HT1080 (cell line): ENCODE results near the gene DNAH17. TPM values are rescaled to one million over a fixed set of nuclear protein-coding genes. Genes with fewer than 3 reads are reported as not detected.
A peak's percentile ranks its signal among the peaks of the same experiment; 100 is the strongest.

Experiments
- DNase-seq: peaks from one replicate; pipeline ENCODE4 v3.0.0-alpha.2; 2015; ENCODE audit warnings: low read depth
- total RNA-seq: library from RNA; depleted of rRNA; stranded (reverse); fragments of >200 nt; shearing (Covaris generic); gene quantifications from 2 replicates; pipeline ENCODE4 v1.2.3, GENCODE V29; 2014

Gene DNAH17
- total RNA-seq, 1 experiment from 2014 or later: not detected

- no peak for DNase-seq
Observed at GRCh38 chr17:78433780-78434335, 143.3 kb downstream of the DNAH17 start.

DNA sequence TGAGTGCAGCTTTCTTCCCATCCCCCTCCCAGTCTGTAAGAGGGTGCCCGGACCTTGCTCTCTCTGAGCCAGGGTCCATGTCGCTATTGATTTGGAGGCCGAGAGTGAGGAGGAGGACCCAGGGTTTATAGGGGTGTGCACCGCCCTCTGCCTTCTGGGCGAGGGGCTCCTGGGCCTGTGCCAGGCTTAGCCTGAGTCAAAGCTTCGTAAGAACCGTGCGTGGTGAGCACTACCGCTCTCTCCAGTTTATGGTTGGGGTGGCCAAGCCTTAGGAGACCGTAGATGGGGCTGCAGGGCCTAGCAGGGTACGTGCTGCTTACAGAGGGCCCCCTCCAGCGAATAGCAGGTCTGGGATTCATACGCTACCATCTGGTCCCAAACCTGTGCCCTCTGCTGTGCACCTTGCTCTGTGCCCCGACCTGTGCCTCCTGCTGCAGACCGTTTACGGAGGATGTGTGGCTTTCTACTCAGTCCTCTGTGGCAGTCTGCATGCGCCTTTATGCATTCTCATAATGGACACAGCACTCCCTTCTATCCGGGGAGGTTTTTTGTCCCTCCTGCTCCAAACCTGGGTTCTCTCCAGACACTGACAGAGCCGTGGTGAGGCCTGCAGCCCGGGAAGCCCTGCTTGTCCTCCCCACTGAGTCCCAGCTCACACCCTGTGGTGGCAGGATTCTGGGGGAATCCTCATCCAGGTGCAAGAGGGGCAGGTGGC is 144.0 kb downstream of the DNAH17 start:
- DNase-seq: no peak

GRCh38 chr17:78432226-78433012 is 144.8 kb downstream of the DNAH17 start:
- DNase-seq: no peak

- no peak for DNase-seq
Observed at GRCh38 chr17:78431692-78431958, 145.6 kb downstream of the DNAH17 start.

GRCh38 chr17:78430892-78431691 is 146.1 kb downstream of the DNAH17 start:
- no peak for DNase-seq

- no peak for DNase-seq
Observed at GRCh38 chr17:78429618-78429995, 147.6 kb downstream of the DNAH17 start.

DNA sequence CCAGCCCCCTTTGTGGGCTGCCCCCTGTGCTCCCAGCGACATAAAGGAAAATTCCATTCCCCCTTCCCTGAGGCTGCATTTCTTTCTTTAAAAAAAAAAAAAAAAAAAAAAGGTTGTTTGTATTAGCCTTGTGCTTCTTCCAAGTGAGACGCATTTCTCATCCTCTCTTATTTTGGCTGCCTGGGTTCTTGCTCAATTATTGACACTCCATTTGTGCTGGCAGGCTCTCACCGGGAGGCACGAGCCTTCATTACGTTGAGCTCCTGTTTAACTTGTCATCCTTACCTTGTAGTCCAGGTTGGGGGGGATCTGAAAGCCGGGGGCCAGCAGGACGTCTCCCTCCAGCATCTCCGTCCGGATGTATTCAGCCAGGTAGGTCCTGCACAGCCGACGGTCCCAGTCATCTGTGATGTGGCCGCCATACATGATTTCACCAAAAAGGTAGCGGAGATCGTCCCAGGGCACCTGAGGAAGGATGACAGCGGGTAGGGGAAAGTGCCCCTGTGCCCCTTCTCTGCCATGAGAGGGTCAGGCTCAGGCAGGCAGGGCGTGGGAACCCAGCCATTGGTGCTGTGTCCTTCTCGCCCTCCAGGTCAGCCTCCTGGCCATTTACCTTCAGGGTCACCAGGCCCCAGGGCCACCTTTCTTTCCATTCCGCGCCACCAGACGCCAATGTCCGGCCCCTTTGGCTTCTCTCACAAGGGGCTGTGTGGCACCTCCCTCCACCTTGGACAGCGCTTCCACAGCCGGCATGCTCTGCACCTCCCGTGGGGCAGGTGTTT is 148.2 kb downstream of the DNAH17 start:
- DNase-seq: no peak

DNA sequence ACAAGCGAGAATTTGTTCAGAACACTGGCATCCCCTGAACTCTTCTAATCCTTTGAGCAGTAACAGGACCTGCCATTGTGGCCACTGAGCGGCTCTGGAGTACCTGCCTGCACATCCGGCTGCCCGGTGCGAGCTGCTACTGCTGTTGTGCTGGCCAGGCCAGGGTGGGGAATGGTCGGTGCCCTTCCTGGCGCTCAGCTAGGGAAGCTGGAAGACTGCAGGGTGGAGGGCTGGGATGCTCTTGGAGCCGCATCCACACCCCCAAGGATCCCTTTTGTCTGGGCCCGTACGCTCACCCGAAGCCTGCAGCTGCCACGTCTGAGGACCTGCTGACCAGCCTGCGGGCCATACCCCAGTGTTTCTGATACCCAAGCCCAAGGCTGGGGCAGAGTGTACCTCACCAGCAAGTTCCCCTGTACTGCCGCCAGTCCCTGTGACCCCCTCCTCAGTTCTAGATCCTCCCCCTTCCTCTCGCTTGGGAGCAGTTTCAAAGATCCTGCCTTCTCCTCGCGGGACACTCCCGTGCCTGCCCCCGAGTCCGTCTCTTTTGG is 149.1 kb downstream of the DNAH17 start:
- no peak for DNase-seq

DNA sequence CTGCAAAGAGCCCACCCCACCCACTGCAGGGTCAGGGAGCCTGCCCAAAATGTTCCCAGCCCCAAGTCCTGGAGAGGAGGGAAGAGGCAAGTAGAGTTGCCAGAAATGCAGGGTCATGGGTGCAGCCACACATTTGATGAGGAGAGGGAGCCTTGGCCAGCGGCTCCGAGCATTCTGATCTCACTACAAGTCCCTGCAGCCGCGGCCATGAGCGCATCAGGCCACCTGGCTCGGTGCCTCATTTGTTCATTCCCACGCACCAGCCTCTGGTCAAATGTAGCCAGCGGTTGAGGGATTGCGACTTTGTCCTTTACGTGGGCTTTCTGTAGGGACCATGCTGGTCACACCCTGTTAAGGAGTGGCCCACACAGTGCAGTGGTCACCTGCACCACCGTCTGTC is 150.1 kb downstream of the DNAH17 start:
- DNase-seq: no peak

- DNase-seq: no peak
Observed at GRCh38 chr17:78426293-78426879, 150.8 kb downstream of the DNAH17 start.

- DNase-seq: no peak
Observed at GRCh38 chr17:78425429-78425828, 151.8 kb downstream of the DNAH17 start.

DNA sequence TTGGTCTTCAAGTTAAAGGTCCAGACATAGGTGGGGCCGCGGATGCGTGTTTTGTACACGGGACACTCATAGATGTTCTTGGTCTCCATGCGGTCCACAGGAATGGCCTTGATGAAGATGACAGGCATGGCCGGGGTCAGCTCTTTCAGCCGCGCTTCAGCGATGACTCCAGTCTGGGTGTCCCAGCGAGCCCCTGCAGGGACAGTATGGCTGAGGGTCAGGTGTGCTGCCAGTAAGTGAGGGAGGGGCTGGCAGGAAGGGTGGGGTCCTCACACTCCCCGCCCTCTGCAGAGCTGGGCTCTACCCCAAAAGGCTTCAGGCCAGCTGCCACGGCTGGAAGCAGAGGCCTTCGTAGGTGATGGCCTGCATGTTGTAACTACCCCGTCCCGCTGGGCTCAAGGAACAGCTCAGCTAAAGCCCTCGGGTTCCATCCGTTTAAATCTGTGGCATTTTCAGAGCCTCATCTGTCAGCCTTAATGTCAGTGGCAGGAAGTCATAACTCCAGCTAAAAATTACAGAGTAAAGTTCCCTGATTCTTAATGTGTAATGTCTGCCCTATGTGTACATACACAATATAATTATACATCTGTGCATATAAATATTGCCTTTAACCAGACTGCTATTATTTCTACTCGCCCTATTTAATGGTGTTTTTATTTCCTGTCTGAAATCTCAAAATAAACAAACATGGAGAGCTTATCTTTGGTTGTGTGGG is 153.1 kb downstream of the DNAH17 start:
- DNase-seq: no peak

DNA sequence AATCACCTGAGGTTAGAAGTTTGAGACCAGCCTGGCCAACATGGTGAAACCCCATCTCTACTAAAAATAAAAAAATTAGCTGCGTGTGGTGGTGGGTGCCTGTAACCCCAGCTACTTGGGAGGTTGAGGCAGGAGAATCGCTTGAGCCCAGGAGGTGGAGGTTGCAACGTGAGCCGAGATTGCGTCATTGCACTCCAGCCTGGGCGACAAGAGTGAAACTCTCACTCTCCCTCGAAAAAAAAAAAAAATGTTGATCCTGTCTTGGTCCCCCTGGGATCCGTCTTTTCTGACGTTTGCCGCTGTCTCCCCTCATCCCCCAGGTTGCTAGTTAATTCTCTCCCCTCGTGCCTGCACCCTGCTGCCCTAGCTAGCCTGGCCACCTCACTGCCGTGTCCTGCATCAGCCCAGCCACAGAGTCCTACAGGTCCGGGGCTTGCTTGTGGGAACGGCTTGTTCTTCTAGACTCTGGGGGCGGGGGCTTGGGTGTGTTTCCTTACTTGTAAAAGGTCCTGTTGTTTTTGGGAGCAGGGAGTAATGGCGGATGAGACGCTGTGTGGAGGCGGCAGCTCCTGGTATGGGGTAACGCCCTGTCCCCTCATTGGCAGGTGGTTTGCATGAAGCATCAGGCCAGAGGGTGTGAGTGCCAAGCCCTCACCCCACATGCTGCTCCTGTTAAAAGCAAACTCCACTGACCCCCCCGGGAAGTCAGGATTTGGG is 154.2 kb downstream of the DNAH17 start:
- no peak for DNase-seq

DNA sequence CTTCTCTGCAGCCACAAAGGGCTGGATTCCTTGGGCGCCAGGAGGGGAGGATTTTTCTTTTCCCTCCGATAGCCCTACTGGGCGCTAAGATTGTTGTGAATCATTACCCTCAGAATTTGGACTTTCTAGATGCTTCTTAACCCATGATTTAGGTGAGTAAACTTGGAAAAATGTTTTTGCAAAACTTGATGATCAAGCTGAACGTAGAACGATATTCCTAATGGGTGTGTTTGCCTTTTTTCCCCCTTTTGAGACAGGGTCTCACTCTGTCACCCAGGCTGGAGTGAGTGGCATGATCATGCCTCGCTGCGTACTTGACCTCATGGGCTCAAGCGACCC is 155.0 kb downstream of the DNAH17 start:
- DNase-seq: no peak

DNA sequence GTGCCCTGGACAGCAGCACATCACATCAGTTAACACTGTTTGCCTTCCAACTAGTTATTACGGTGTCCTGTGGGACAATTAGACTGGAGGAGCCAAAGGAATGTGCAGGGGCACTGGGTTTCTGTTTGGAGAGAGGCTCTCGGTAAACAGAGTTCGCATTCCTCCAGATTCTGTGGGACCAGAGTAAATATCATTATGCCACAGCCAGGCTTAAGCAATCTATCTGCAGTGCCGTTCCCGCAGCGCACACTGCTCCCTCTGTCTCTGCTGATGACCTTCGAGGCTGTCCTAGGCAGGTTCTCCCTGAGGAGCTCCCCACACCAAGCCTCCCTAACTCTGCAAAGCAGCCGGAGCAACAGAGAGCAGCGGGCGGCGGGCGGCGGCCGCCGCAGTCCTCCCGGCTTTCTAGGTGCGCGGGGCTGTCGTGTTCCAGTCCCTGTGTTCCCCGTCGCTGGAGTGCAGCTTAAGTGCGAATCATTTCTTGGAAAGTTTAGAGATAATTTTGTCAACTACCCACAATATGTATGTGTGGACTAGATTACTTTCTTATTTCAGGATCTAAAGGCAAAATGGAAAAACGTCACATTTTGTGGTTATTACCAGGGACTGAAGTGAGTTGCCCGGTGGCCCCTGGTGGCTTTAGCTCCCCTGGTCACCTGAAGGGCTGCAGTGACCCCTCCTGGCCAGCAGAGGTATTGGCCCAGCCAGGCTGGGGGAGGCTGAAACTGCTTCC is 155.5 kb downstream of the DNAH17 start:
- DNase-seq: peak; percentile 67

DNA sequence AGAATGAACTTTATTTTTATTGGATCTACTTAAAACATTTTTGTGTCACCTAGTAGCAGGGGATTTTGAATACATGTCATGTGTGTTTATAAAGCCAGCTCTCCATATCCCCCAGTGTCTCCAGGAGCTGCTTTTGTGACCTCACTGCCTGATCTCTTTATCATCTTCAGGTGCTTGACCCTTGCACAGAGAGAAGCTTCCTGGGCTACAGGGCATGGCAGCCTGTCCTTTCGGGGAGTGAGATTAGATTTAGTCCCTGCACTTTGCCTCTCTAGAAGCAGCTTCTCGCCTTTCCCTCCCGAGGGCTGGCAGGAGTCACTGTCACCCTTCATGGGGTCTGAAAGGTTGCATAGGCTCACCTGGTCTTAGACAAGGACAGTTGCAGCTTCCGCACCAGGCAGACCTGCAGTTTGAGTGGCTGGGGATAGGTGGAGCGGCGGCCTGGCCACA is 156.1 kb downstream of the DNAH17 start:
- DNase-seq: no peak

DNA sequence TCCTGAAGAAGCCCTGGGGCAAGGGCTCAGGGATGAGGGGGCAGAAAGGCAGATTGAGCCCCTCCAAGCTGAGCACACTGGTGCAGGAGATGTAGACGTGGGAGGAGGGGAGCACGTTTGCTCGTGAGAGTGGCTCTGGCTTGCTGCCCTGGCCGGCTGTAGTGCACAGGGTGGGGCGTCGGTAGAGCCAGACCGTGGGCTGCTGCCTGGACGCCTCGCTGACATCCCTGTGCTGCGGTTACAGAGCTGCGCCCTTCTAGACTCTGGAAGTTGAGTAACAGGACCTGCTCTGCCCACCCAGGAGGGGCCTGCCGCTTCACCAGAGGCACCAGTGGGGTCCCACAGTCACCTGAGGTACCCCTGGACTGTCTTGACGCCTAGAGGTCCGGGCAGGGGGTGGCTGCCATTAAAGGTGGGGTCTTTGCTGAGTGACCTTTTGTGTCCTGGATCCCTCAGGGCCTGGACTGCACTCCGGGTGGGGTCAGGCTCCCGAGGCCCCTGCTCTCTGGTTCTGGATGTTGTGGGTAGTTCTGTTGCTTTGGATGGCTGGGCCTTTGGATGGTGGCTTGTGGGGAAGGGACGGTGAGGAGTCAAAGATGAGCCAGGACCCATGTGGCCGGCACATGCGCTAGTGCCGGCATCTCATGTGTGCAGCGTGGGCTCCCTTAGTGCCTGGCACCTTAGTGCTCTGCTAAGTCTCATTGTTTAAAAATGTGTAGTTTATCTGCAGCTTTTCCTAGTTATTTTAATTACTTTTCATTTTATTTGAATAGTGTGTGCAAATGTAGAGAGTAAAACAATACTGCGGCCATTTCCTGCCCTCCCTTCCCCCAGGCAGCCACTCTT is 157.0 kb downstream of the DNAH17 start:
- DNase-seq: no peak
